DMS153 treated with DMSO at 0.1 percent for 48 hours (cell line): Measurements from ENCODE around the gene EFCAB13.
A peak's percentile ranks its signal among the peaks of the same experiment; 100 is the strongest.

ENCODE experiments used
- DNase-seq: peaks from one replicate; lab custom pipeline; 2025; ENCODE audit not compliant: unreplicated experiment; lab: John Stamatoyannopoulos, UW

The EFCAB13 gene

GRCh38 chr17:47295037-47295873 is 28.5 kb upstream of the EFCAB13 start:
- no peak for DNase-seq

DNA sequence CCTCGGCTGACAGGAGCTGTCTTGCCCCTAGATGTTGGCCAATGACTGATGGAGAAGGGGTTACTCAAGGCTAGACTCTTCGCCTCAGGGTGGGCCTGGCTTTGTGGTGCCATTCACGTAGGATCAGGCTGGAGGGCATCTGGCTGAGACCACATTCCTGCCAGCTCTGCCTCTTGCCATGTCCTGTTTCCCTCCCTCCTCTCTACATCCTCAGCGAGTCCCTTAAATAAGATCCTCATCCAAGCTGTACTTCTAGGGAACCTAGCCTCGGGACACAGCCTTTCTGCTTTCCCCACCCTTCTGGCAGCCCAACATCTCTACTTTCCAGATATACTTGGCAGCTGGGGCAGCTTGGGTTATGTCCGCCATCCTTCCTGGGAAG is 27.9 kb upstream of the EFCAB13 start:
- DNase-seq, result no peak

GRCh38 chr17:47297661-47298400 is 25.9 kb upstream of the EFCAB13 start:
- no peak for DNase-seq

- no peak for DNase-seq
Observed at GRCh38 chr17:47298712-47299111, 25.0 kb upstream of the EFCAB13 start.

DNA sequence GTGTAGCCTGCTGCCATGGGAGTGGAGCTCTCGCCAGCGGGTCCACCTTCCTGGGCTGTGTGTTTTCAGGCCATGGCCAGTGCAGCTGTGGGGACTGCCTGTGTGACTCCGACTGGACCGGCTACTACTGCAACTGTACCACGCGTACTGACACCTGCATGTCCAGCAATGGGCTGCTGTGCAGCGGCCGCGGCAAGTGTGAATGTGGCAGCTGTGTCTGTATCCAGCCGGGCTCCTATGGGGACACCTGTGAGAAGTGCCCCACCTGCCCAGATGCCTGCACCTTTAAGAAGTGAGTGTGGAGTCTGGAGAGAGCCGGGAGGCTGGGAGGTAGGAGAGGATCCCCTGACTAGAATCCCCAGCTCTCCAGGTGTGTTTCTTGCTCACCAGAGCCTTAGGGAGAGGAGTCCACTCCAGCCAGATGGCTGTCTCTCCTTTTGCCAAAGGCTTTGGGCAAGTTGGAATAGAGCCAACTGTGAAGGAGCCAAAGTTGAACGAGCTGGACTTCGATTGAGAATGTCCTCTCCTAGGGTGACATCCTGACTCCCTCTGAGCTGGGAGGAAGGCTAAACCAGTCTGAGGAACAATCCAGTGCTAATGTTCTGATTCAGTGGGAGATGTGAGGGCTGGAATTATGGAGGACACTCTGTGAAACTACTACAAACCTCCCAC is 24.4 kb upstream of the EFCAB13 start:
- DNase-seq, result no peak

DNA sequence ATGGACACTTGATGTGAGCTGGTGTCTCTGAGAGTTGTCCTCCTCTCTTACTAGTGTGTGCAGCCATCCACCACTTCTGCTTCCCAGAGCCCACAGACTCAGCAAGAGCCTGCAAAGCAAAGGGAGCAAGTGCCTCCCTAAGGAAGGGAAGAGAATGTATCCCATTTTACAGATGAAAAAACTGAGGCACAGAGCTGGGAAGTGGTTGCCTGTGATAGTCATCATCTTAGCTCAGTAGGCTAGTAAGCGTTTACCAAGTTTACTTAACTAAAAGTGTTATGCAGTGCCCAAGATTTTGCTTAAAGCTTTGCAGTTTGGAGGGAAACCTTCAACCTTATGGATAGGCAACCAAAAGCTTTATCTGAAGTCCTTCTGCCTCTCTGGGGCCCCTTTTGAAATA is 23.0 kb upstream of the EFCAB13 start:
- DNase-seq, result no peak

GRCh38 chr17:47301161-47301560 is 22.6 kb upstream of the EFCAB13 start:
- no peak for DNase-seq

- no peak for DNase-seq
Observed at GRCh38 chr17:47301831-47302230, 21.9 kb upstream of the EFCAB13 start.

- DNase-seq, result no peak
Observed at GRCh38 chr17:47304186-47304585, 19.6 kb upstream of the EFCAB13 start.

DNA sequence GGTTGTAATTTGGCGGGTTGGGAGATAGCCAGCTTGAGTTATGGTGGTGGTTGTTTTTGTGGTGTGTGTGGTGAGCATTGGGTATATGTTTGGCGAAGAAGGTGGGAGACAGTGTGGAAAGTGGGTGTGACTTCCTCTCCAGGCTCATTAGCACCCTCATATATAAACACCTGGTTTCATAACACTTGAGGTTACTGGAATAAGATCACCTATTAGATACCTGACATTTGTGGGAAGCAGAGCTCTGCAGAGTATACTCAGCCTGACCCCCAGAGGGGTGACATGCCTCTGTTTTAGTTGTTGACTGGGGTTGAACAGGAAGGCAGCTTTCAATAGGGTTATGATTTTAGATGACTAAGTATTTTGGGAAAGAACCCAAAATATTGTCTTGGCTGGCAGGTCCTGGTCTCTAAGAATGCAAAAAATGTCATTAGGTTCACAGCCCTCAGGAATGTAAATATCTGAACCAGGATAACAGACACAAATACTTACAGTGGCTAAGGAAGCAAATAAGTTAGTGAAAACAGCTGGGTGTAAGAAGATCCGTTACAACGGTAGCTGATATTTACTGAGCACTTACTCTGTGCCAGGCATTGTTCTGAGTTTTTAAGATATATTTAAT is 18.3 kb upstream of the EFCAB13 start:
- DNase-seq, result no peak

DNA sequence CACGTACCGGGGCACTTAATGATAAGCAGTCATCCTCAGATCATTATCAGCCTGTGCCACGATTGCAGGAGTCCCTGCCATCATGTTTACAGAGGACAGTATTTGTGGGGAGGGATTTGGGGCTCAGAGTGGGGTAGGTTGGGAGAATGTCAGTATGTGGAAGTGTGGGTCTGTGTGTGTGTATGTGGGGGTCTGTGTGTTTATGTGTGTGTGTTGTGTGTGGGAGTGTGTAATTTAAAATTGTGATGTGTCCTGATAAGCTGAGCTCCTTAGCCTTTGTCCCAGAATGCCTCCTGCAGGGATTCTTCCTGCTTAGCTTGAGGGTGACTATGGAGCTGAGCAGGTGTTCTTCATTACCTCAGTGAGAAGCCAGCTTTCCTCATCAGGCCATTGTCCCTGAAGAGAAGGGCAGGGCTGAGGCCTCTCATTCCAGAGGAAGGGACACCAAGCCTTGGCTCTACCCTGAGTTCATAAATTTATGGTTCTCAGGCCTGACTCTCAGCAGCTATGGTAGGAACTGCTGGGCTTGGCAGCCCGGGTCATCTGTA is 13.5 kb upstream of the EFCAB13 start:
- DNase-seq, result no peak

- no peak for DNase-seq
Observed at GRCh38 chr17:47311420-47311819, 12.3 kb upstream of the EFCAB13 start.

- peak; percentile 74 for DNase-seq
Observed at GRCh38 chr17:47315451-47316266, 8.1 kb upstream of the EFCAB13 start.

DNA sequence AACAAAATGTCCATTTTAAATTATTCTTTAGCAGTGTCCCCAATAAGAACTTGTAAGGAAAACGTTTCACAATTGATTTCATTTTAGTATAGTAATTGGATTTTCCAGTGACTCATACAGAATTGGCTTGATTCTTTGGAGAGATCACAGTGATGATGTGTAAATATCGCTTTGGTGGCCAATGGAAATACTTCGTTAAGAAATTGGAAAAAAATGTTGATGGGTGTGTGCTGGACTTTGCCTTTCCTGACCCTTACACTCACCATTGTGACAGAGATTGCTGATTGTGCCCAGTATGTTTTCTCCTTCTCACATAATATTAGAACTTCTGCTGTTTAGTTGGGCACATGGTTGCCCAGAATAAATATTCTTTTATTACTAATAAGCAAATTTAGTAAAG is 7.4 kb upstream of the EFCAB13 start:
- DNase-seq, result no peak

DNA sequence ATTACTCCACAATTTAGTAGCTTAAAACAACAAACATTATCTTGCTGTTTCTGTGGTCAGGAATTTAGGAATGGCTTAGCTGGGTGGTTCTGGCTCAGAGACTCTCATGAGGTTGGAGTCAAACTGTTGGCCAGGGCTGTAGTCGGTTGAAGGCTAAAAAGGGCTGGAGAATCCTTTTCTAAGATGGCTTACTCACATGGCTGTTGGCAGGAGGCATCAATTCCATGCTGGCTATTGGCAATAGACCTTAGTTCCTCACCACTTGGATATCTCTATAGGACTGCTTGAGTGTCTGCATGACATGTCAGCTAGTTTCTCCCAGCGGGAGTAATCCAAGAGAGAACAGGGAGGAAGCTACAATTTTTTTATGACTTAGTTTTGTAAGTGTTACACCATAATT is 6.6 kb upstream of the EFCAB13 start:
- no peak for DNase-seq

DNA sequence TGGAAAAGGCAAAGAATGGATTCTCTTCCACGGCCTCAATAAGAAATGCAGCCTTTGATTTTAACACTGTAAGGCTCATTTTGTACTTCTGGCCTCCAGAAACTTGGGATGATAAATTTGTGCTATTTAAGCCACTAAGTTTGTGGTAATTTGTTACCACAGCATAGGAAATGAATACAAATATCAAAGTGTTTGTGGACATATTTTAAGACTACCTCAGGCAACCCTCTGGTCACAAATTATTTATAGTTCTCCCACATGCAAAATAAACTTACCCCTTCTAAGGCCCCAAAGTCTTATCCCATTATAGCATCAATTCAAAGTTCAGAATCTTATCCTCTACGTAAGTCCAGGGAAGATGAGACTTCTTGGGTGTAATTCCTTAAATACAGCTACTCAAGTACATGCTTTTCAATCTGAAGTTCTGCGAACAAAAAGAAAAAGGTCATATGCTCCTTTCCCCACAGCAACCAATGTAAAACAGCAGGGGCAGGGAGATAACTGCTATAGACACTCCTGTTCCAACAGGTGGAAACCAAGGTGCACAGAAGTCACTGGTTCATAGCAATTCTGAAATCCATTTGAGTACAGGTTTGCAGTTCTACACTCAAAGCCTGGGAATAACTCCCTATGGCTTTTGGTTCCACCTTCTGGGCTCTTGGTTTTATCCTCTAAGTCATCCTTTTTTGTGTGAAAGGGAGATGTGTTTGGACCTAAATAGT is 5.4 kb upstream of the EFCAB13 start:
- no peak for DNase-seq

DNA sequence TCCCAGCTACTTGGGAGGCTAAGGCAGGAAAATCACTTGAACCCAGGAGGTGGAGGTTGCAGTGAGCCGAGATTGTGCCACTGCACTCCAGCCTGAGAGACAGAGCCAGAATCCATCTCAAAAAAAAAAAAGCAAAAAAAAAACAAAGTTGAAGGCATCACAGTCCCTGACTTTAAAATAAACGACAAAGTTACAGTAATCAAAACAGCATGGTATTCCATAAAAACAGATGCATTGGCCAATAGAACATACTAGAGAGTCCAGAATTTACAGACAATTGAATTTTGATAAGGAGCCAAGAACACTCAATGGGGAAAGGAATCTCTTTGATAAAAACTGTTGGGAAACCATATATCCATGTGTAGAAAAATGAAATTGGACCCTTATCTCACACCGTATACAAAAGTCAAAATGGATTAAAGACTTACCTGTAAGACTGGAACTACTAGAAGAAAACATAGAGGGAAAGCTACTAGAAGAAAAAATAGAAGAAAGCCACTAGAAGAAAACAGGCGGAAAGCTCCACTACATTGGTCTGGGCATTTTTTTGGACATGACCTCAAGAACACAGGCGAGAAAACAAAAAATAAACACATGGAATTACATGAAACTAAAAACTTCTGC is 2.8 kb upstream of the EFCAB13 start:
- DNase-seq, result no peak

GRCh38 chr17:47324224-47325020 is 667 bp downstream of the EFCAB13 start:
- peak; percentile 49 for DNase-seq
